Measurements from ENCODE around the gene TEX14. TPM values are rescaled to one million over a fixed set of nuclear protein-coding genes. Genes with fewer than 3 reads are reported as not detected.
A peak's percentile ranks its signal among the peaks of the same experiment; 100 is the strongest.

TEX14 gene
- total and polyA plus RNA-seq, 7 donors, result 0.09 to 0.36 (median 0.28) TPM; not detected in 2

- H3K4me3 ChIP-seq, result no peak overlapping the region
- no peak overlapping the region for H3K27ac ChIP-seq
- intact Hi-C loops (cut with DNase I), result loop anchor here (5.0 to 10.0 kb wide), 4 partner anchors 155 to 1885 kb away; partner anchors contain the start of genes SMG8, SUPT4H1 and USP32
- peak; percentile 22 for DNase-seq
- WGBS, 2 donors, result 93 to 94% methylated on average over 5 of the region's 5 CpGs
- no peaks in the 10 kb centered on the region for H3K27me3 ChIP-seq
- peaks cover 0 to 18% (median 16%) of the 10 kb centered on the region in 4 donors for H3K4me1 ChIP-seq
- H3K36me3 ChIP-seq, result peaks cover 18 to 78% (median 57%) of the 10 kb centered on the region in 4 donors
- no peaks in the 10 kb centered on the region for H3K9me3 ChIP-seq
- TF ChIP-seq EP300 (IDR thresholded peaks at IDR 0.05), result no peak
- no peak for TF ChIP-seq CTCF (IDR thresholded peaks at IDR 0.05)
- TF ChIP-seq POLR2A (IDR thresholded peaks at IDR 0.05), result no peak
- TF ChIP-seq POLR2AphosphoS5 (IDR thresholded peaks at IDR 0.05), result no peak
Observed at GRCh38 chr17:58510075-58510474, 181.8 kb downstream of the TEX14 start.

- DNase-seq, result peak; percentile 40
- Histone ChIP-seq H3K27ac (no peak overlapping the region), H3K4me1 (peaks cover 0 to 6% (median 4%) of the 10 kb centered on the region in 4 donors), H3K27me3 (no peaks in the 10 kb centered on the region), H3K4me3 (no peak overlapping the region), H3K9me3 (no peaks in the 10 kb centered on the region), H3K36me3 (peaks cover 32 to 94% (median 71%) of the 10 kb centered on the region in 4 donors)
- TF ChIP-seq POLR2A (IDR thresholded peaks at IDR 0.05) (no peak), EP300 (IDR thresholded peaks at IDR 0.05) (no peak), CTCF (IDR thresholded peaks at IDR 0.05) (no peak), POLR2AphosphoS5 (IDR thresholded peaks at IDR 0.05) (no peak)
- 89 to 91% methylated on average over 10 of the region's 10 CpGs for WGBS, 2 donors
- intact Hi-C loops (cut with DNase I), result no loop called here
Observed at GRCh38 chr17:58508341-58509067, 183.3 kb downstream of the TEX14 start.

- DNase-seq, result no peak
- Histone ChIP-seq H3K4me3 (no peak overlapping the region), H3K9me3 (no peaks in the 10 kb centered on the region), H3K27me3 (no peaks in the 10 kb centered on the region), H3K27ac (no peak overlapping the region), H3K4me1 (no peaks in the 10 kb centered on the region), H3K36me3 (peaks cover 39 to 100% (median 75%) of the 10 kb centered on the region in 4 donors)
- TF ChIP-seq POLR2AphosphoS5 (IDR thresholded peaks at IDR 0.05) (no peak), CTCF (IDR thresholded peaks at IDR 0.05) (no peak), EP300 (IDR thresholded peaks at IDR 0.05) (no peak), POLR2A (IDR thresholded peaks at IDR 0.05) (no peak)
- 92 to 95% methylated on average over 13 of the region's 13 CpGs for WGBS, 2 donors
- intact Hi-C loops (cut with DNase I), result no loop called here
Observed at GRCh38 chr17:58507123-58507634, 184.7 kb downstream of the TEX14 start.

Small RNA genes lying within 50 kb of the gene (small RNA-seq; reads per million reads assigned to genes)
- 0 reads per million in 3 donors for gene AC011195.1
- gene RF00012, result 0 reads per million in 3 donors
- 0 reads per million in 3 donors for gene RNU1-108P
- 0 reads per million in 3 donors for gene RNU1-52P
- gene RNU1-85P, result 0 reads per million in 3 donors

Other genes with a start within 250 kb of the TEX14 start
- under 1 TPM in 1 of 4 donors, not detected in 3; under 0.01 TPM for gene HSF5, start 203.6 kb downstream of the TEX14 start, total RNA-seq
- gene HSF5, start 203.6 kb downstream of the TEX14 start, polyA plus RNA-seq, result under 1 TPM in 1 of 3 donors, not detected in 2; 0.29 TPM
- gene MTMR4, start 177.4 kb downstream of the TEX14 start, total RNA-seq, result 10 to 100 TPM; 18.6 to 28.5 (median 25.3) TPM
- gene MTMR4, start 177.4 kb downstream of the TEX14 start, polyA plus RNA-seq, result 10 to 100 TPM in 1 of 3 donors, 1 to 10 TPM in 2; 6.0 to 22.6 (median 9.2) TPM
- 10 to 100 TPM; 16.8 to 25.2 (median 19.0) TPM for gene RAD51C, start 557 bp upstream of the TEX14 start, total RNA-seq
- 10 to 100 TPM in 1 of 3 donors, 1 to 10 TPM in 2; 6.0 to 20.1 (median 9.0) TPM for gene RAD51C, start 557 bp upstream of the TEX14 start, polyA plus RNA-seq
- under 1 TPM; 0.16 to 0.55 (median 0.38) TPM for gene PPM1E, start 63.8 kb upstream of the TEX14 start, total RNA-seq
- gene PPM1E, start 63.8 kb upstream of the TEX14 start, polyA plus RNA-seq, result under 1 TPM in 1 of 3 donors, not detected in 2; 0.20 TPM